Smooth muscle cell of trachea (primary cell): Measurements from ENCODE around the gene HTR3C. TPM values are rescaled to one million over a fixed set of nuclear protein-coding genes. Genes with fewer than 3 reads are reported as not detected.

Source experiments
- total RNA-seq: library from RNA; depleted of rRNA; stranded (reverse); fragments of >200 nt; gene quantifications from 2 replicates; pipeline ENCODE4 v1.2.1, GENCODE V29; 2014

The HTR3C gene
- not detected in 2 replicates for total RNA-seq

GRCh38 chr3:184052767-184053166 lies at the start of gene HTR3C:
Gene HTR3C (plus strand): TSS chr3:184053047. CDS start chr3:184053081, 34 bp downstream.

GRCh38 chr3:184017672-184018423 lies 35.0 kb upstream of the HTR3C start, which contains the start of gene ABCC5:
Gene ABCC5 (minus strand): TSS chr3:184017884. CDS start chr3:184014392, 3,492 bp downstream.

GRCh38 chr3:184031187-184031792 lies 21.6 kb upstream of the HTR3C start, which contains the start of gene HTR3D:
Gene HTR3D (plus strand): TSS chr3:184031742. CDS start chr3:184031742, 0 bp downstream.

GRCh38 chr3:184096811-184097383 lies 44.0 kb downstream of the HTR3C start, which contains the start of gene HTR3E:
Gene HTR3E (plus strand): TSS chr3:184097064. CDS start chr3:184097530, 466 bp downstream.

Other genes starting within 250 kb of the HTR3C start
- gene MAP6D1, start 227.5 kb upstream of the HTR3C start, total RNA-seq: 1.9 and 2.3 TPM in 2 replicates
- 30.9 and 46.7 TPM in 2 replicates for gene PARL, start 168.2 kb upstream of the HTR3C start, total RNA-seq
- gene ABCC5, start 35.2 kb upstream of the HTR3C start, total RNA-seq: 18.6 and 21.0 TPM in 2 replicates
- not detected in 2 replicates for gene HTR3D, start 21.3 kb upstream of the HTR3C start, total RNA-seq
- gene HTR3E, start 44.0 kb downstream of the HTR3C start, total RNA-seq: not detected in 2 replicates
- 25.0 and 32.1 TPM in 2 replicates for gene EIF2B5, start 82.3 kb downstream of the HTR3C start, total RNA-seq
- 29.1 and 53.8 TPM in 2 replicates for gene DVL3, start 102.3 kb downstream of the HTR3C start, total RNA-seq
- gene AP2M1, start 121.8 kb downstream of the HTR3C start, total RNA-seq: 374 and 506 TPM in 2 replicates
- 47.3 and 89.0 TPM in 2 replicates for gene ABCF3, start 133.2 kb downstream of the HTR3C start, total RNA-seq
- gene VWA5B2, start 176.5 kb downstream of the HTR3C start, total RNA-seq: not detected in 2 replicates
- gene ALG3, start 195.9 kb downstream of the HTR3C start, total RNA-seq: 24.0 and 25.3 TPM in 2 replicates
- 0.87 and 2.0 TPM in 2 replicates for gene EEF1AKMT4, start 196.6 kb downstream of the HTR3C start, total RNA-seq
- gene CAMK2N2, start 208.5 kb downstream of the HTR3C start, total RNA-seq: not detected in 2 replicates
- gene ECE2, start 223.0 kb downstream of the HTR3C start, total RNA-seq: under 0.01 TPM in 1 of 2 replicates, not detected in the other
- 403 and 574 TPM in 2 replicates for gene PSMD2, start 246.2 kb downstream of the HTR3C start, total RNA-seq